Measurements from ENCODE around the gene SORBS1.

Gene SORBS1

GRCh38 chr10:95454940-95455339 is 106.2 kb downstream of the SORBS1 start:
- H3K9me3 ChIP-seq, result no peaks in the 10 kb centered on the region
- no peaks in the 10 kb centered on the region for H3K27me3 ChIP-seq
- TF ChIP-seq CTCF (IDR thresholded peaks at IDR 0.05), result no peak
- intact Hi-C loops (cut with DNase I; ENCODE audit: low total_unique reads), result no loop called here
- H3K27ac ChIP-seq, result peak overlapping the region; percentile 80 to 91
- no peak for DNase-seq
- no peak overlapping the region for H3K4me3 ChIP-seq
- peaks cover 0 to 100% (median 70%) of the 10 kb centered on the region in 4 donors for H3K4me1 ChIP-seq
- H3K36me3 ChIP-seq, result peaks cover 0 to 27% (median 13%) of the 10 kb centered on the region in 3 donors

- intact Hi-C loops (cut with DNase I; ENCODE audit: low total_unique reads), result no loop called here
- peak overlapping the region; percentile 80 to 91 for H3K27ac ChIP-seq
Observed at GRCh38 chr10:95454356-95454755, 106.8 kb downstream of the SORBS1 start.

DNA sequence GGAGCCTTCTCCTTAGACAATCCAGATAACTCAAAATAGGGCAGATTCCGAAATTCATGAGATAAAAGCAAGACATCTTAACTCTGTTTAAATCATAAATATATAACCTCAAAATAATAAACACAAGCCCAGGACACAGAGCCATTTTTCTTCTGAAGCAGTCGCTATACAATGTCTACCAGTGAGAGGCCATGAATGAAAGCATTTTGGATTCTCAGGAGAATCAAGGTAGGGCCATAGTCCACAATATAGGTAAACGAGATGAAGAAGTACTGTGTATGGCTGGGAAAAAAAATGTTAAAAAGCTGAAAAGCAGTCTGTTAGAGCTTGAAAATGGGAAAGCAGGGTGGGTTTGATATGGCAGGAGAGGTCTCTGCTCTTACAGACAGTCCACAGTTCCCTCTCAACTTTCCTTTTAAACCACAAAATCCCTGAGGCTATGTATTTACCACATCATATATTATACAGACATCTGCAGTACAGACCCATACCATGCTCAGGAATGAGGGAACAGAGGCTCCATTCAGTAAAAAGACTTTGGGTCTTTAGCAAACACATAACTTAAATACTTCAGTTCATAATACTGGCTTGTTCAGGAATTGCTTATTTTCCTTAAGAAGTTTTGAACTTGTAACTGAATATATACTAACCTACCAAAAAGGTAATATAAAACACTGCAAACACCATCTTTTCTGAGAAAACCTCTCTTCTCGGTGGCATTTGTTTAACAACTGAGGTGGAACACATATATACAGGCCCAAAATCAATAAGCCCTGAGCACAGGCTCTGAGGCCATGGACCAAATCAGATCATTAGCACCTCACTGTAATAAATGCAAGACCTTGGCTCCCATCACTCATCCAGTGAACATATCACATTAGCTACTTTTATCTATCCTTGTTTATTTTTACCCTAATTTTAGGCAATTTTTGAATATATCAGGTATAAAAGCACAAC is 109.3 kb downstream of the SORBS1 start:
- H3K27me3 ChIP-seq, result no peaks in the 10 kb centered on the region
- no peak for DNase-seq
- H3K27ac ChIP-seq, result peak overlapping the region; percentile 80 to 91
- intact Hi-C loops (cut with DNase I; ENCODE audit: low total_unique reads), result no loop called here
- no peak overlapping the region for H3K4me3 ChIP-seq
- H3K4me1 ChIP-seq, result peaks cover 0 to 100% (median 70%) of the 10 kb centered on the region in 4 donors
- TF ChIP-seq CTCF (IDR thresholded peaks at IDR 0.05), result no peak
- peaks cover 0 to 21% (median 6%) of the 10 kb centered on the region in 3 donors for H3K36me3 ChIP-seq
- no peaks in the 10 kb centered on the region for H3K9me3 ChIP-seq

More at GRCh38 chr10:95454356-95454755, 106.8 kb downstream of the SORBS1 start:
- no peaks in the 10 kb centered on the region for H3K9me3 ChIP-seq
- DNase-seq, result no peak
- H3K4me1 ChIP-seq, result peaks cover 0 to 100% (median 67%) of the 10 kb centered on the region in 4 donors
- H3K27me3 ChIP-seq, result no peaks in the 10 kb centered on the region
- no peak for TF ChIP-seq CTCF (IDR thresholded peaks at IDR 0.05)
- peaks cover 0 to 21% (median 7%) of the 10 kb centered on the region in 3 donors for H3K36me3 ChIP-seq
- no peak overlapping the region for H3K4me3 ChIP-seq

- intact Hi-C loops (cut with DNase I; ENCODE audit: low total_unique reads), result no loop called here
- H3K4me1 ChIP-seq, result peaks cover 0 to 100% (median 70%) of the 10 kb centered on the region in 4 donors
- no peak overlapping the region for H3K4me3 ChIP-seq
- no peaks in the 10 kb centered on the region for H3K9me3 ChIP-seq
- H3K36me3 ChIP-seq, result peaks cover 0 to 21% (median 6%) of the 10 kb centered on the region in 3 donors
- DNase-seq, result peak in 1 of 2 donors; percentile 86
- H3K27me3 ChIP-seq, result no peaks in the 10 kb centered on the region
- no peak for TF ChIP-seq CTCF (IDR thresholded peaks at IDR 0.05)
- H3K27ac ChIP-seq, result peak overlapping the region; percentile 80 to 91
Observed at GRCh38 chr10:95451150-95451549, 110.0 kb downstream of the SORBS1 start.

DNA sequence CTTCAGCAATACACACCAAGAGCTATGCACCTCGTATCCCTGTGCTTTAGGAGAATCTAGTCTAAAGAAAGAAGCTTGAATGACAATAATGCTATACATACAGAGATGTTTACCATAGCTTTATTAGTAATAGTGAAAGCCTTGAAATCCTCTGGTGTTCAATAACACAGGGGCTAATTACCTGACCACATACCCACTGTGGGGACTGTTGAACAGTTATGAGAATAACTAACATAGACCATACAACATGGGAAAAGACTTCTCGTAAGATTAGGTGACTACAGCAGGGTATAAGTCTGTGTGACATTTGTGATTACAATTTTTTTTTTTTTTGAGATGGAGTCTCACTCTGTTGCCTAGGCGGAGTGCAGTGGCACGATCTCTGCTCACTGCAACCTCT is 111.0 kb downstream of the SORBS1 start:
- Histone ChIP-seq H3K9me3 (no peaks in the 10 kb centered on the region), H3K27me3 (no peaks in the 10 kb centered on the region), H3K36me3 (peaks cover 0 to 13% (median 6%) of the 10 kb centered on the region in 3 donors), H3K4me3 (no peak overlapping the region), H3K4me1 (peaks cover 0 to 100% (median 74%) of the 10 kb centered on the region in 4 donors), H3K27ac (peak overlapping the region; percentile 80 to 91)
- DNase-seq, result no peak
- TF ChIP-seq CTCF (IDR thresholded peaks at IDR 0.05), result no peak
- intact Hi-C loops (cut with DNase I; ENCODE audit: low total_unique reads), result no loop called here
